ENCODE measurements around the gene APOF.

DNA sequence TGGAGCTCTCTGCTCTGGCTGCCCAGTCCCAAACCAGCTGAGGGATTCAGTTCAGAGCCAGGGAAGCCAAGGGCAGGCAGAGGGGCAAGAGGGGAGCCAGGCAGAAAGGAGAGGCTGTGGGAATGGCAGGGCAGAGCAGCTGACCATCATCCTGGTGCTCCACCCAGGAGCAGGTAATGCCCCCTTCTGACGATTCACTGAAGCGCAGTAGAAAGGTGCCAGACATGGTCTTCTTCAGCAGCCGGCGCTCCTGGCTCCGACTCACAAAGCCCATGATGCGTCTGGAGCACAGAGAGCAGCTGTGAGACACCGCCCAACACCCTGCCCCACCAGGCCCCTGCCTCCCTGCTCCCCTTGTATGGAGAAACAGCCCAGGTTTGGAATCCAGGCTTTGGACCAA, 16.0 kb downstream of the APOF start:
- TF ChIP-seq SP2 (tag by site-specific recombination; IDR thresholded peaks at IDR 0.05), result no peak
- TF ChIP-seq ZEB2 (tag by site-specific recombination; IDR thresholded peaks at IDR 0.05), result no peak
- no peak for TF ChIP-seq SP7 (tag by site-specific recombination; IDR thresholded peaks at IDR 0.05)
- no peak for TF ChIP-seq YY1 (tag by site-specific recombination; IDR thresholded peaks at IDR 0.05)
- TF ChIP-seq, protein P1, sequence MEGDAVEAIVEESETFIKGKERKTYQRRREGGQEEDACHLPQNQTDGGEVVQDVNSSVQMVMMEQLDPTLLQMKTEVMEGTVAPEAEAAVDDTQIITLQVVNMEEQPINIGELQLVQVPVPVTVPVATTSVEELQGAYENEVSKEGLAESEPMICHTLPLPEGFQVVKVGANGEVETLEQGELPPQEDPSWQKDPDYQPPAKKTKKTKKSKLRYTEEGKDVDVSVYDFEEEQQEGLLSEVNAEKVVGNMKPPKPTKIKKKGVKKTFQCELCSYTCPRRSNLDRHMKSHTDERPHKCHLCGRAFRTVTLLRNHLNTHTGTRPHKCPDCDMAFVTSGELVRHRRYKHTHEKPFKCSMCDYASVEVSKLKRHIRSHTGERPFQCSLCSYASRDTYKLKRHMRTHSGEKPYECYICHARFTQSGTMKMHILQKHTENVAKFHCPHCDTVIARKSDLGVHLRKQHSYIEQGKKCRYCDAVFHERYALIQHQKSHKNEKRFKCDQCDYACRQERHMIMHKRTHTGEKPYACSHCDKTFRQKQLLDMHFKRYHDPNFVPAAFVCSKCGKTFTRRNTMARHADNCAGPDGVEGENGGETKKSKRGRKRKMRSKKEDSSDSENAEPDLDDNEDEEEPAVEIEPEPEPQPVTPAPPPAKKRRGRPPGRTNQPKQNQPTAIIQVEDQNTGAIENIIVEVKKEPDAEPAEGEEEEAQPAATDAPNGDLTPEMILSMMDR (tag by site-specific recombination; IDR thresholded peaks at IDR 0.05), result no peak
- TF ChIP-seq, protein P2, sequence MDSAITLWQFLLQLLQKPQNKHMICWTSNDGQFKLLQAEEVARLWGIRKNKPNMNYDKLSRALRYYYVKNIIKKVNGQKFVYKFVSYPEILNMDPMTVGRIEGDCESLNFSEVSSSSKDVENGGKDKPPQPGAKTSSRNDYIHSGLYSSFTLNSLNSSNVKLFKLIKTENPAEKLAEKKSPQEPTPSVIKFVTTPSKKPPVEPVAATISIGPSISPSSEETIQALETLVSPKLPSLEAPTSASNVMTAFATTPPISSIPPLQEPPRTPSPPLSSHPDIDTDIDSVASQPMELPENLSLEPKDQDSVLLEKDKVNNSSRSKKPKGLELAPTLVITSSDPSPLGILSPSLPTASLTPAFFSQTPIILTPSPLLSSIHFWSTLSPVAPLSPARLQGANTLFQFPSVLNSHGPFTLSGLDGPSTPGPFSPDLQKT (IDR thresholded peaks at IDR 0.05; ENCODE audit: borderline replicate concordance, low read depth, low read length), result no peak
- TF ChIP-seq ZNF785 (tag by site-specific recombination; IDR thresholded peaks at IDR 0.05), result no peak
- no peak for TF ChIP-seq ZNF114 (tag by site-specific recombination; IDR thresholded peaks at IDR 0.05)
- no peak for TF ChIP-seq ZNF324 (tag by site-specific recombination; IDR thresholded peaks at IDR 0.05)
- no peak for TF ChIP-seq ZNF24 (tag by site-specific recombination; IDR thresholded peaks at IDR 0.05)
- no peak for TF ChIP-seq ZNF791 (tag by site-specific recombination; IDR thresholded peaks at IDR 0.05)
- no peak for TF ChIP-seq ZNF274 (IDR thresholded peaks at IDR 0.05; ENCODE audit: low read length)
- TF ChIP-seq ZNF274 (tag by site-specific recombination; IDR thresholded peaks at IDR 0.05; ENCODE audit: borderline replicate concordance), result no peak
- no peak for TF ChIP-seq ZNF623 (tag by site-specific recombination; IDR thresholded peaks at IDR 0.05)
- TF ChIP-seq, protein P3, sequence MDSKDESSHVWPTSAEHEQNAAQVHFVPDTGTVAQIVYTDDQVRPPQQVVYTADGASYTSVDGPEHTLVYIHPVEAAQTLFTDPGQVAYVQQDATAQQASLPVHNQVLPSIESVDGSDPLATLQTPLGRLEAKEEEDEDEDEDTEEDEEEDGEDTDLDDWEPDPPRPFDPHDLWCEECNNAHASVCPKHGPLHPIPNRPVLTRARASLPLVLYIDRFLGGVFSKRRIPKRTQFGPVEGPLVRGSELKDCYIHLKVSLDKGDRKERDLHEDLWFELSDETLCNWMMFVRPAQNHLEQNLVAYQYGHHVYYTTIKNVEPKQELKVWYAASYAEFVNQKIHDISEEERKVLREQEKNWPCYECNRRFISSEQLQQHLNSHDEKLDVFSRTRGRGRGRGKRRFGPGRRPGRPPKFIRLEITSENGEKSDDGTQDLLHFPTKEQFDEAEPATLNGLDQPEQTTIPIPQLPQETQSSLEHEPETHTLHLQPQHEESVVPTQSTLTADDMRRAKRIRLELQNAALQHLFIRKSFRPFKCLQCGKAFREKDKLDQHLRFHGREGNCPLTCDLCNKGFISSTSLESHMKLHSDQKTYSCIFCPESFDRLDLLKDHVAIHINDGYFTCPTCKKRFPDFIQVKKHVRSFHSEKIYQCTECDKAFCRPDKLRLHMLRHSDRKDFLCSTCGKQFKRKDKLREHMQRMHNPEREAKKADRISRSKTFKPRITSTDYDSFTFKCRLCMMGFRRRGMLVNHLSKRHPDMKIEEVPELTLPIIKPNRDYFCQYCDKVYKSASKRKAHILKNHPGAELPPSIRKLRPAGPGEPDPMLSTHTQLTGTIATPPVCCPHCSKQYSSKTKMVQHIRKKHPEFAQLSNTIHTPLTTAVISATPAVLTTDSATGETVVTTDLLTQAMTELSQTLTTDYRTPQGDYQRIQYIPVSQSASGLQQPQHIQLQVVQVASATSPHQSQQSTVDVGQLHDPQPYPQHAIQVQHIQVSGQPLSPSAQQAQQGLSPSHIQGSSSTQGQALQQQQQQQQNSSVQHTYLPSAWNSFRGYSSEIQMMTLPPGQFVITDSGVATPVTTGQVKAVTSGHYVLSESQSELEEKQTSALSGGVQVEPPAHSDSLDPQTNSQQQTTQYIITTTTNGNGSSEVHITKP (tag by site-specific recombination; IDR thresholded peaks at IDR 0.05), result no peak
